GM12891 (cell line): ENCODE data around the gene SPTAN1.
"Not testable (repeated sequence)": the region's sequence is repeated elsewhere in the genome, so short reads cannot be mapped to it uniquely, and the experiment has no call there.

ENCODE experiments used
- DNase-seq: peaks from one replicate; pipeline ENCODE4 v3.0.0; 2011; ENCODE audit warnings: low spot score; ENCODE audit not compliant: insufficient read length
- FAIRE-seq: peaks from 2 replicates; lab custom pipeline; 2011; peaks lifted over from hg19 to GRCh38; lab: Jason Lieb, UNC
- PAX5 ChIP-seq: IDR thresholded peaks from 2 replicates; pipeline ENCODE4 v1.6.1; 2011; ENCODE audit warnings: low read length, moderate library complexity, mild to moderate bottlenecking; ENCODE audit not compliant: insufficient read depth, severe bottlenecking
- POLR2A ChIP-seq: IDR thresholded peaks from 2 replicates; pipeline ENCODE4 v1.6.1; 2011; ENCODE audit warnings: low read depth, low read length, control low read depth
- POLR2AphosphoS5 ChIP-seq: IDR thresholded peaks from 2 replicates; pipeline ENCODE4 v1.6.1; 2011; ENCODE audit warnings: low read depth, low read length, control low read depth
- POU2F2 ChIP-seq: IDR thresholded peaks from 2 replicates; pipeline ENCODE4 v1.6.1; 2011; ENCODE audit warnings: low read depth, mild to moderate bottlenecking, control low read depth, low read length, moderate library complexity
- SPI1 ChIP-seq: IDR thresholded peaks from 2 replicates; pipeline ENCODE4 v1.6.1; 2011; ENCODE audit warnings: low read depth, low read length, control low read depth
- TAF1 ChIP-seq: IDR thresholded peaks from 2 replicates; pipeline ENCODE4 v1.6.1; 2011; ENCODE audit warnings: low read depth, low read length, control low read depth

Gene SPTAN1

GRCh38 chr9:128636556-128637530 is 84.5 kb downstream of the SPTAN1 start:
- TF ChIP-seq SPI1: no peak
- TF ChIP-seq TAF1: no peak
- no peak for TF ChIP-seq POU2F2
- TF ChIP-seq PAX5: no peak
- TF ChIP-seq POLR2AphosphoS5: no peak
- no peak for TF ChIP-seq POLR2A
- DNase-seq (no peak), FAIRE-seq (no peak)

GRCh38 chr9:128637656-128638055 is 85.3 kb downstream of the SPTAN1 start:
- no peak for DNase-seq
- no peak for FAIRE-seq
- TF ChIP-seq SPI1 (no peak), POU2F2 (no peak), PAX5 (no peak), POLR2AphosphoS5 (no peak), POLR2A (no peak), TAF1 (no peak)

- TF ChIP-seq POLR2A: no peak
- 0 out of 2 replicates have a peak, but pooled peaks have one; percentile 4 for TF ChIP-seq SPI1
- TF ChIP-seq TAF1: no peak
- TF ChIP-seq POU2F2: no peak
- no peak for TF ChIP-seq PAX5
- TF ChIP-seq POLR2AphosphoS5: no peak
- no peak for DNase-seq
- FAIRE-seq: no peak
Observed at GRCh38 chr9:128638580-128638979, 86.2 kb downstream of the SPTAN1 start.

- no peak for DNase-seq
Observed at GRCh38 chr9:128640603-128641002, 88.2 kb downstream of the SPTAN1 start.

GRCh38 chr9:128642675-128643245 is 90.4 kb downstream of the SPTAN1 start:
- DNase-seq (no peak), FAIRE-seq (no peak)
- TF ChIP-seq POU2F2 (no peak), POLR2AphosphoS5 (no peak), POLR2A (no peak), TAF1 (no peak), PAX5 (no peak), SPI1 (no peak)

More at GRCh38 chr9:128640603-128641002, 88.2 kb downstream of the SPTAN1 start:
- FAIRE-seq: no peak
- no peak for TF ChIP-seq POU2F2

GRCh38 chr9:128643519-128644300 is 91.3 kb downstream of the SPTAN1 start:
- TF ChIP-seq POLR2A (peak; percentile 10; the same call in 1 of the 2 replicates), TAF1 (no peak)
- DNase-seq (no peak), FAIRE-seq (peak; percentile 56)

GRCh38 chr9:128648206-128648605 is 95.8 kb downstream of the SPTAN1 start:
- DNase-seq, FAIRE-seq: not testable (repeated sequence)

- no peak for TF ChIP-seq TAF1
- TF ChIP-seq PAX5: no peak
- no peak for TF ChIP-seq POLR2A
- TF ChIP-seq POLR2AphosphoS5: no peak
- DNase-seq (no peak), FAIRE-seq (no peak)
Observed at GRCh38 chr9:128651798-128652197, 99.4 kb downstream of the SPTAN1 start.

GRCh38 chr9:128653908-128654307 is 101.5 kb downstream of the SPTAN1 start:
- TF ChIP-seq TAF1: no peak
- no peak for TF ChIP-seq PAX5
- TF ChIP-seq POLR2A: no peak
- TF ChIP-seq SPI1: no peak
- no peak for TF ChIP-seq POLR2AphosphoS5
- no peak for TF ChIP-seq POU2F2
- no peak for DNase-seq
- no peak for FAIRE-seq

GRCh38 chr9:128654481-128654880 is 102.1 kb downstream of the SPTAN1 start:
- TF ChIP-seq POU2F2: no peak
- no peak for TF ChIP-seq TAF1
- no peak for TF ChIP-seq POLR2AphosphoS5
- TF ChIP-seq PAX5: no peak
- TF ChIP-seq POLR2A: no peak
- no peak for TF ChIP-seq SPI1
- DNase-seq (no peak), FAIRE-seq (no peak)
